OCI-LY7 (cell line): ENCODE data around the gene SPG21.

Experiments used
- CTCF ChIP-seq: fragments of 200-600 bp; sonication (generic); conservative IDR thresholded peaks from 2 replicates; pipeline ENCODE4 v1.5.1; 2014; ENCODE audit warnings: mild to moderate bottlenecking, antibody characterized with exemption, low read length, moderate library complexity, mixed read lengths
- EZH2phosphoT487 ChIP-seq: fragments of 200-600 bp; sonication (generic); IDR thresholded peaks from 2 replicates; pipeline ENCODE4 v1.6.1; 2018; ENCODE audit warnings: low read depth, borderline replicate concordance, mild to moderate bottlenecking, mixed run types, antibody characterized with exemption, low read length, moderate library complexity, mixed read lengths

- no peak for TF ChIP-seq EZH2phosphoT487
- TF ChIP-seq CTCF: no peak
These were observed 70.0 kb downstream of the SPG21 start for GRCh38 chr15:64919721-64920120.
